NCI-H1436 (cell line): ENCODE results near the gene CALHM2.
"Not testable (repeated sequence)": the region's sequence is repeated elsewhere in the genome, so short reads cannot be mapped to it uniquely, and the experiment has no call there.

Experiments used
- DNase-seq: peaks from one replicate; lab custom pipeline; 2025; lab: John Stamatoyannopoulos, UW

Gene CALHM2

GRCh38 chr10:103450201-103450695 is 1.9 kb downstream of the CALHM2 start:
- no peak for DNase-seq

- no peak for DNase-seq
Measured at GRCh38 chr10:103449208-103450144, 2.7 kb downstream of the CALHM2 start.

GRCh38 chr10:103448746-103449145 is 3.4 kb downstream of the CALHM2 start:
- DNase-seq, result no peak

- DNase-seq, result no peak
Measured at GRCh38 chr10:103447187-103447586, 5.0 kb downstream of the CALHM2 start.

GRCh38 chr10:103445767-103446567 is 6.2 kb downstream of the CALHM2 start:
- no peak for DNase-seq

GRCh38 chr10:103445366-103445765 is 6.8 kb downstream of the CALHM2 start:
- no peak for DNase-seq

GRCh38 chr10:103444478-103444877 is 7.7 kb downstream of the CALHM2 start:
- no peak for DNase-seq

- DNase-seq, result no peak
Measured at GRCh38 chr10:103443475-103444185, 8.5 kb downstream of the CALHM2 start.

GRCh38 chr10:103442031-103442461 is 10.1 kb downstream of the CALHM2 start:
- no peak for DNase-seq

GRCh38 chr10:103441611-103442010 is 10.6 kb downstream of the CALHM2 start:
- no peak for DNase-seq

GRCh38 chr10:103441206-103441605 is 11.0 kb downstream of the CALHM2 start:
- DNase-seq, result no peak

GRCh38 chr10:103440416-103440815 is 11.8 kb downstream of the CALHM2 start:
- DNase-seq, result no peak

GRCh38 chr10:103439776-103440175 is 12.4 kb downstream of the CALHM2 start:
- DNase-seq, result no peak

GRCh38 chr10:103433858-103434257 is 18.3 kb downstream of the CALHM2 start:
- DNase-seq, result no peak

GRCh38 chr10:103431902-103432301 is 20.3 kb downstream of the CALHM2 start:
- no peak for DNase-seq

- DNase-seq, result no peak
Measured at GRCh38 chr10:103429647-103430046, 22.5 kb downstream of the CALHM2 start.

GRCh38 chr10:103428989-103429643 is 23.1 kb downstream of the CALHM2 start:
- DNase-seq, result no peak

GRCh38 chr10:103427866-103428265 is 24.3 kb downstream of the CALHM2 start:
- no peak for DNase-seq

- no peak for DNase-seq
Measured at GRCh38 chr10:103423748-103424147, 28.4 kb downstream of the CALHM2 start.

- DNase-seq, result no peak
Measured at GRCh38 chr10:103419101-103419500, 33.1 kb downstream of the CALHM2 start.

GRCh38 chr10:103417601-103418000 is 34.6 kb downstream of the CALHM2 start:
- DNase-seq, result no peak

GRCh38 chr10:103417148-103417469 is 35.1 kb downstream of the CALHM2 start:
- DNase-seq, result not testable (repeated sequence)
